Activated CD8-positive, alpha-beta T cell treated with anti-CD3 and anti-CD28 coated beads for 36 hours (primary cell): ENCODE data around the gene TMEM101. TPM values are rescaled to one million over a fixed set of nuclear protein-coding genes. Genes with fewer than 3 reads are reported as not detected.
A peak's percentile ranks its signal among the peaks of the same experiment; 100 is the strongest.

Source experiments
- ATAC-seq: fragments of 200-7000 bp; cut with Tn5 transposase; one replicate; pipeline ENCODE4 v1.10.0; 2021; ENCODE audit warnings: mild to moderate bottlenecking, moderate library complexity
- CTCF ChIA-PET: fragments of 350-600 bp; sonication (Branson Sonifier 250); formaldehyde crosslinking; loops from one replicate; lab custom pipeline; 2021; ENCODE audit warnings: antibody characterized with exemption; lab: Charles Lee
- POLR2A ChIA-PET: fragments of 350-600 bp; sonication (Branson Sonifier 250); formaldehyde crosslinking; loops from one replicate; lab custom pipeline; 2021; ENCODE audit warnings: antibody characterized with exemption; lab: Charles Lee
- DNase-seq: peaks from one replicate; pipeline ENCODE4 v3.0.0-alpha.2; 2020
- H3K27ac Mint-ChIP-seq: one replicate; pipeline ENCODE4 v1.8.0; 2021; ENCODE audit warnings: mild to moderate bottlenecking, mixed read lengths
- H3K27me3 Mint-ChIP-seq: one replicate; pipeline ENCODE4 v1.8.0; 2021; ENCODE audit warnings: mixed read lengths
- H3K36me3 Mint-ChIP-seq: one replicate; pipeline ENCODE4 v1.8.0; 2021; ENCODE audit warnings: low read depth, mixed read lengths
- H3K4me1 Mint-ChIP-seq: one replicate; pipeline ENCODE4 v1.8.0; 2021; ENCODE audit warnings: low read depth, mixed read lengths
- H3K4me3 Mint-ChIP-seq: one replicate; pipeline ENCODE4 v1.8.0; 2021; ENCODE audit warnings: mild to moderate bottlenecking, moderate library complexity, mixed read lengths
- H3K9me3 Mint-ChIP-seq: one replicate; pipeline ENCODE4 v1.8.0; 2021; ENCODE audit warnings: mixed read lengths
- CTCF ChIP-seq: fragments of 200-600 bp; IDR thresholded peaks from one replicate; pipeline ENCODE4 v1.8.0; 2022; ENCODE audit warnings: antibody characterized with exemption, mild to moderate bottlenecking
- intact Hi-C: fragments of 100-400 bp; cut with micrococcal nuclease; formaldehyde crosslinking; loops from one replicate; pipeline ENCODE4 v1.10.0; 2022
- total RNA-seq, 2 experiments: library from RNA; stranded (reverse); gene quantifications; one replicate each; pipeline ENCODE4 v1.2.3, GENCODE V29; 2021

TMEM101 gene
- total RNA-seq, 2 experiments from 2014 or later, result 26.1 to 28.5 TPM

GRCh38 chr17:43995150-43995471, 19.7 kb downstream of the TMEM101 start:
- POLR2A ChIA-PET, result no interaction called here
- H3K27ac Mint-ChIP-seq, result no peak overlapping the region
- H3K4me1 Mint-ChIP-seq, result no peaks in the 10 kb centered on the region
- H3K9me3 Mint-ChIP-seq, result no peaks in the 10 kb centered on the region
- peak; percentile 39 for TF ChIP-seq CTCF
- no peak overlapping the region for H3K4me3 Mint-ChIP-seq
- no peak for ATAC-seq
- intact Hi-C loops, result loop anchor here (2.0 kb wide), 1 partner anchor 50 kb away; no protein-coding TSS in a partner anchor
- no peaks in the 10 kb centered on the region for H3K36me3 Mint-ChIP-seq
- no peak for DNase-seq
- CTCF ChIA-PET, result interaction anchor here (1.0 to 6.2 kb wide), 11 partner anchors 11 to 116 kb away, joined by 3 to 62 read pairs (median 7); partner anchors contain the start of gene PPY
- H3K27me3 Mint-ChIP-seq, result peaks cover 14% of the 10 kb centered on the region

- POLR2A ChIA-PET, result interaction anchor here (0.7 to 1.2 kb wide), 3 partner anchors 12 to 113 kb away, joined by 3 read pairs; partner anchors contain the start of gene TMEM101
Measured at GRCh38 chr17:43994272-43995149, 20.3 kb downstream of the TMEM101 start.

GRCh38 chr17:43992641-43993040, 22.1 kb downstream of the TMEM101 start:
- H3K9me3 Mint-ChIP-seq, result no peaks in the 10 kb centered on the region
- peaks cover 16% of the 10 kb centered on the region for H3K27me3 Mint-ChIP-seq
- no peaks in the 10 kb centered on the region for H3K36me3 Mint-ChIP-seq
- ATAC-seq (no peak), DNase-seq (no peak)
- no peak overlapping the region for H3K4me3 Mint-ChIP-seq
- no peak overlapping the region for H3K27ac Mint-ChIP-seq
- no peaks in the 10 kb centered on the region for H3K4me1 Mint-ChIP-seq
- intact Hi-C loops, result no loop called here
- CTCF ChIA-PET, result interaction anchor here (5.4 kb wide), 1 partner anchor 113 kb away, joined by 40 read pairs; no protein-coding TSS in a partner anchor
- POLR2A ChIA-PET, result interaction anchor here (0.9 kb wide), 1 partner anchor 38 kb away, joined by 3 read pairs; no protein-coding TSS in a partner anchor
- no peak for TF ChIP-seq CTCF

More at GRCh38 chr17:43994272-43995149, 20.3 kb downstream of the TMEM101 start:
- peak; percentile 95 for TF ChIP-seq CTCF
- Mint-ChIP-seq H3K27me3 (peaks cover 14% of the 10 kb centered on the region), H3K27ac (no peak overlapping the region), H3K36me3 (no peaks in the 10 kb centered on the region), H3K9me3 (no peaks in the 10 kb centered on the region), H3K4me3 (no peak overlapping the region), H3K4me1 (no peaks in the 10 kb centered on the region)
- peak; percentile 95 for ATAC-seq
- DNase-seq, result peak; percentile 75
- CTCF ChIA-PET, result interaction anchor here (0.8 to 6.2 kb wide), 16 partner anchors 8 to 115 kb away, joined by 3 to 62 read pairs (median 4); partner anchors contain the start of gene PPY
- intact Hi-C loops, result loop anchor here (2.0 kb wide), 1 partner anchor 50 kb away; no protein-coding TSS in a partner anchor

- intact Hi-C loops, result no loop called here
- CTCF ChIA-PET, result no interaction called here
- POLR2A ChIA-PET, result no interaction called here
Measured at GRCh38 chr17:43988301-43988700, 26.5 kb downstream of the TMEM101 start.

More at GRCh38 chr17:43988301-43988700, 26.5 kb downstream of the TMEM101 start:
- H3K36me3 Mint-ChIP-seq, result no peaks in the 10 kb centered on the region
- DNase-seq (no peak), ATAC-seq (no peak)
- H3K4me1 Mint-ChIP-seq, result no peaks in the 10 kb centered on the region
- no peak overlapping the region for H3K4me3 Mint-ChIP-seq
- peaks cover 19% of the 10 kb centered on the region for H3K27me3 Mint-ChIP-seq
- no peak overlapping the region for H3K27ac Mint-ChIP-seq
- TF ChIP-seq CTCF, result no peak
- H3K9me3 Mint-ChIP-seq, result no peaks in the 10 kb centered on the region
